HG03175 (cell line): ENCODE results near the gene PCP4.

Source experiments
- ATAC-seq: cut with Tn5 transposase; IDR thresholded peaks from one replicate; pipeline ENCODE4 v1.9.1; 2021; ENCODE audit warnings: mild to moderate bottlenecking, moderate library complexity; ENCODE audit not compliant: unreplicated experiment

The PCP4 gene

GRCh38 chr21:39915881-39916280 lies 48.6 kb downstream of the PCP4 start:
- no peak for ATAC-seq

GRCh38 chr21:39918558-39918957 lies 51.3 kb downstream of the PCP4 start:
- no peak for ATAC-seq

GRCh38 chr21:39923476-39923875 lies 56.2 kb downstream of the PCP4 start:
- no peak for ATAC-seq

- no peak for ATAC-seq
These were observed 57.5 kb downstream of the PCP4 start for GRCh38 chr21:39924577-39925308.

- ATAC-seq: no peak
These were observed 60.2 kb downstream of the PCP4 start for GRCh38 chr21:39927304-39927886.

GRCh38 chr21:39932335-39932734 lies 65.1 kb downstream of the PCP4 start:
- ATAC-seq: no peak

- ATAC-seq: no peak
These were observed 67.7 kb downstream of the PCP4 start for GRCh38 chr21:39934895-39935294.

- ATAC-seq: no peak
These were observed 68.5 kb downstream of the PCP4 start for GRCh38 chr21:39935716-39936115.

- ATAC-seq: no peak
These were observed 70.9 kb downstream of the PCP4 start for GRCh38 chr21:39938086-39938625.

- no peak for ATAC-seq
These were observed 79.0 kb downstream of the PCP4 start for GRCh38 chr21:39946199-39946598.

GRCh38 chr21:39947031-39947430 lies 79.8 kb downstream of the PCP4 start:
- ATAC-seq: no peak

- no peak for ATAC-seq
These were observed 84.2 kb downstream of the PCP4 start for GRCh38 chr21:39951183-39952101.

- ATAC-seq: no peak
These were observed 85.0 kb downstream of the PCP4 start for GRCh38 chr21:39952265-39952664.

- no peak for ATAC-seq
These were observed 87.3 kb downstream of the PCP4 start for GRCh38 chr21:39954570-39954969.

GRCh38 chr21:39955326-39955725 lies 88.1 kb downstream of the PCP4 start:
- no peak for ATAC-seq

- no peak for ATAC-seq
These were observed 89.3 kb downstream of the PCP4 start for GRCh38 chr21:39956586-39956985.

- ATAC-seq: no peak
These were observed 91.5 kb downstream of the PCP4 start for GRCh38 chr21:39958731-39959130.

GRCh38 chr21:39961251-39961650 lies 94.0 kb downstream of the PCP4 start:
- ATAC-seq: no peak

GRCh38 chr21:39965026-39965425 lies 97.8 kb downstream of the PCP4 start:
- ATAC-seq: no peak

- ATAC-seq: no peak
These were observed 99.5 kb downstream of the PCP4 start for GRCh38 chr21:39966786-39967185.

GRCh38 chr21:39968010-39968409 lies 100.8 kb downstream of the PCP4 start:
- no peak for ATAC-seq
